RWPE2 (cell line): ENCODE measurements around the gene BID.
A peak's percentile ranks its signal among the peaks of the same experiment; 100 is the strongest.

Experiments used
- ATAC-seq: fragments of 200-7000 bp; cut with Tn5 transposase; 3 replicates; pipeline ENCODE4 v1.9.1; 2021; ENCODE audit warnings: low read depth
- DNase-seq: peaks from one replicate; pipeline ENCODE4 v3.0.0-alpha.2; 2020; ENCODE audit warnings: low spot score
- H3K27ac ChIP-seq: fragments of 450-650 bp; 2 replicates; pipeline ENCODE4 v1.5.1; 2017; ENCODE audit warnings: mild to moderate bottlenecking; ENCODE audit not compliant: poor library complexity, severe bottlenecking
- H3K27me3 ChIP-seq: fragments of 250-450 bp; sonication (Bioruptor Pico); 2 replicates; pipeline ENCODE4 v1.5.1; 2021; ENCODE audit warnings: mild to moderate bottlenecking, moderate library complexity; ENCODE audit not compliant: insufficient read depth, poor library complexity, severe bottlenecking
- H3K36me3 ChIP-seq: fragments of 250-450 bp; sonication (Bioruptor Pico); 2 replicates; pipeline ENCODE4 v1.5.1; 2020; ENCODE audit warnings: low read depth, mild to moderate bottlenecking, moderate library complexity
- H3K4me1 ChIP-seq: fragments of 250-450 bp; sonication (Bioruptor Pico); 2 replicates; pipeline ENCODE4 v1.5.1; 2021; ENCODE audit warnings: mild to moderate bottlenecking, moderate library complexity; ENCODE audit not compliant: insufficient read depth, poor library complexity, severe bottlenecking
- H3K4me3 ChIP-seq: fragments of 250-450 bp; sonication (Bioruptor Pico); 2 replicates; pipeline ENCODE4 v1.5.1; 2021; ENCODE audit warnings: mild to moderate bottlenecking, moderate library complexity; ENCODE audit not compliant: severe bottlenecking
- H3K9me3 ChIP-seq: fragments of 250-450 bp; sonication (Bioruptor Pico); 2 replicates; pipeline ENCODE4 v1.5.1; 2021; ENCODE audit warnings: mild to moderate bottlenecking, moderate library complexity; ENCODE audit not compliant: severe bottlenecking
- TF ChIP-seq, protein P1 (sequence below): fragments of 450-650 bp; IDR thresholded peaks from one replicate; pipeline ENCODE4 v1.5.1; 2017; ENCODE audit warnings: mild to moderate bottlenecking, moderate library complexity; ENCODE audit not compliant: poor library complexity, severe bottlenecking

Gene BID

DNA sequence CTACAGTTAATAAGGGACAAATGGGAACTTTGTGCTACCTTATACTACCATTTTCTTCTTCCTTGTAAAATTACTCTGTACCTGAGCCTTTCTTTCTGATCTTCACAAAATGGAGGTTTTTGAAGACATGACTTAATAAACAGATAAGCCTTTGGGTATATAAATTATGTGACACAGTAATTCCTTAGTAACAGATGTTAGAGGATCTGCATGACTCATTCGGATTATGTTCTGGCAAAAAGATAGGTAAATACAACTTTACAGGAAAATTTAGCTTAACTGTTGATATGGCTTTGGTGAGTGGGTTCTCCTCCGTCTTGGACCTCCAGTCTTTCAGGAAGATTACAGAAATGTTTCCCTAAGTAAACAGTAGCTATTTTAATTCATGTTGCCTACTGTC is 61.8 kb downstream of the BID start:
- Histone ChIP-seq H3K4me3 (no peak overlapping the region), H3K36me3 (peaks cover 16% of the 10 kb centered on the region), H3K27me3 (no peaks in the 10 kb centered on the region), H3K9me3 (no peaks in the 10 kb centered on the region), H3K27ac (no peak overlapping the region), H3K4me1 (peaks cover 8% of the 10 kb centered on the region)
- TF ChIP-seq, protein P1, sequence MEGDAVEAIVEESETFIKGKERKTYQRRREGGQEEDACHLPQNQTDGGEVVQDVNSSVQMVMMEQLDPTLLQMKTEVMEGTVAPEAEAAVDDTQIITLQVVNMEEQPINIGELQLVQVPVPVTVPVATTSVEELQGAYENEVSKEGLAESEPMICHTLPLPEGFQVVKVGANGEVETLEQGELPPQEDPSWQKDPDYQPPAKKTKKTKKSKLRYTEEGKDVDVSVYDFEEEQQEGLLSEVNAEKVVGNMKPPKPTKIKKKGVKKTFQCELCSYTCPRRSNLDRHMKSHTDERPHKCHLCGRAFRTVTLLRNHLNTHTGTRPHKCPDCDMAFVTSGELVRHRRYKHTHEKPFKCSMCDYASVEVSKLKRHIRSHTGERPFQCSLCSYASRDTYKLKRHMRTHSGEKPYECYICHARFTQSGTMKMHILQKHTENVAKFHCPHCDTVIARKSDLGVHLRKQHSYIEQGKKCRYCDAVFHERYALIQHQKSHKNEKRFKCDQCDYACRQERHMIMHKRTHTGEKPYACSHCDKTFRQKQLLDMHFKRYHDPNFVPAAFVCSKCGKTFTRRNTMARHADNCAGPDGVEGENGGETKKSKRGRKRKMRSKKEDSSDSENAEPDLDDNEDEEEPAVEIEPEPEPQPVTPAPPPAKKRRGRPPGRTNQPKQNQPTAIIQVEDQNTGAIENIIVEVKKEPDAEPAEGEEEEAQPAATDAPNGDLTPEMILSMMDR: no peak
- ATAC-seq: no peak
- DNase-seq: no peak

DNA sequence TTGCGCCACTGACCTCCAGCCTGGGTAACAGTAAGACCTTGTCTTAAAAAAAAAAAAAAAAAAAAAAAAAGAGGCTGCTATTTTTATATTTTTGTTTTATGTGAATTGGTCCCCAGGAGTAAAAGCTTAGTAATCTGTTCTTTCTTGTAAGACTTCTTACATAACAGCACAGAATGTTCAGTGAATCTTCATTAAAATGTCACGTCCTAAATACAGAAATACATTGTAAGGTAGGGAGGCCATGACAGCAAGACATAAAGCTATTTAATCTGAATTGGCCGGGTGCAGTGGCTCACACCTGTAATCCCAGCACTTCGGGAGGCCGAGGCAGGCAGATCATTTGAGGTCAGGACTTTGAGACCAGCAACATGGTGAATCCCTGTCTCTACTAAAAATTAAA is 64.2 kb downstream of the BID start:
- ATAC-seq: no peak
- no peak overlapping the region for H3K27ac ChIP-seq
- H3K4me3 ChIP-seq: no peak overlapping the region
- peaks cover 24% of the 10 kb centered on the region for H3K4me1 ChIP-seq
- H3K36me3 ChIP-seq: peaks cover 22% of the 10 kb centered on the region
- H3K27me3 ChIP-seq: no peaks in the 10 kb centered on the region
- no peak for DNase-seq
- TF ChIP-seq, protein P1: no peak
- no peaks in the 10 kb centered on the region for H3K9me3 ChIP-seq

DNA sequence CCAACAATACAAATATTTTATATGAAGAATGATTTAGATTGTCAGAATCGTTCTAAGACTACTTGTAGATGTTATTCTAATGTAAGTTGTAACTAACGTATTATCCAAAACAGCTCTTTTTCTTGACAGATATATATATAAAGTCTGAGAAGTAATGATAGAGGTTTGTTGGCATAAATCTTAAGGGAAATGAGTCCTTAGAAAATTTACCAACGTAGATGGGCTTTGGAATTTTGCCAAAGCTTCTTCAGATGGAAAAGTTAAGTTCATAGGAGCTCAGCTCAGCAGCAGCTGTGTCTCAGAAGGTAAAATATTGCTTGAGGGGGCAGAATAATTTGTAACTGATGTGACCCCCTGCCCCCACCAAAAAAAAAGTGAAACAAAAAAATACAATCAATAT is 66.7 kb downstream of the BID start:
- Histone ChIP-seq H3K36me3 (peaks cover 41% of the 10 kb centered on the region), H3K4me3 (no peak overlapping the region), H3K9me3 (no peaks in the 10 kb centered on the region), H3K27ac (peak overlapping the region; percentile 85), H3K27me3 (no peaks in the 10 kb centered on the region), H3K4me1 (peaks cover 22% of the 10 kb centered on the region)
- ATAC-seq: no peak
- DNase-seq: no peak
- TF ChIP-seq, protein P1: no peak

DNA sequence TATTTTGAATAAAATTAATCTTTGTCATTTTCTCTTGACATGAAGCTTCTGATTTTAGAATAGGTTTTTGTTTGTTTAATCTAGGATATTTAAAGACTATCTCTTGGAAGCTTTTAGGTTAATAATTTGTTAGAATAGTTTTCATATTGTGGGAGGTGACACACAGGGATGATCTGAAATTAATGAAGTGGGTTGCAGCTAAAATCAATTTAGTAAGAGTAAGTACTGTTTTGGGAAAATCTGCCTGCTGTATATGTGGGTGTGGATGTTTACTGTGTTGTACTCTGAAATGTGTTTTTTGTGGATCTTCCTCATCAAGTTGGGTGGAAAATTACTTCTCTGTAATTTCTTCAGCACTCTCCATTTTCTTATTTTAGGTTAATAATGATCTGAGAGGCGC is 67.3 kb downstream of the BID start:
- H3K36me3 ChIP-seq: peaks cover 46% of the 10 kb centered on the region
- no peaks in the 10 kb centered on the region for H3K27me3 ChIP-seq

More for the DNA sequence above, 67.3 kb downstream of the BID start:
- Histone ChIP-seq H3K27ac (peak overlapping the region; percentile 85), H3K9me3 (no peaks in the 10 kb centered on the region), H3K4me3 (no peak overlapping the region), H3K4me1 (peaks cover 17% of the 10 kb centered on the region)
- TF ChIP-seq, protein P1: no peak
- DNase-seq: no peak
- ATAC-seq: no peak
